ENCODE results near the gene KLHL20.

GRCh38 chr1:173693238-173693637 lies 21.5 kb upstream of the KLHL20 start:
- no peak for TF ChIP-seq CTCF (conservative IDR thresholded peaks at IDR 0.05; ENCODE audit: low read depth in 2 of 2)
- TF ChIP-seq STAT1 (IDR thresholded peaks at IDR 0.05; ENCODE audit: unreplicated experiment): no peak
- no peak for TF ChIP-seq CREB1 (CRISPR knock-in tag; IDR thresholded peaks at IDR 0.05; ENCODE audit: low read depth)
- TF ChIP-seq EZH2phosphoT487 (IDR thresholded peaks at IDR 0.05; ENCODE audit: unreplicated experiment): no peak

Measured in GM23338 (cell line).